ENCODE results near the gene RPL19. TPM values are rescaled to one million over a fixed set of nuclear protein-coding genes. Genes with fewer than 3 reads are reported as not detected.

RPL19 gene
- total RNA-seq, 1 donor from 2014 or later = 2,751 TPM

DNA sequence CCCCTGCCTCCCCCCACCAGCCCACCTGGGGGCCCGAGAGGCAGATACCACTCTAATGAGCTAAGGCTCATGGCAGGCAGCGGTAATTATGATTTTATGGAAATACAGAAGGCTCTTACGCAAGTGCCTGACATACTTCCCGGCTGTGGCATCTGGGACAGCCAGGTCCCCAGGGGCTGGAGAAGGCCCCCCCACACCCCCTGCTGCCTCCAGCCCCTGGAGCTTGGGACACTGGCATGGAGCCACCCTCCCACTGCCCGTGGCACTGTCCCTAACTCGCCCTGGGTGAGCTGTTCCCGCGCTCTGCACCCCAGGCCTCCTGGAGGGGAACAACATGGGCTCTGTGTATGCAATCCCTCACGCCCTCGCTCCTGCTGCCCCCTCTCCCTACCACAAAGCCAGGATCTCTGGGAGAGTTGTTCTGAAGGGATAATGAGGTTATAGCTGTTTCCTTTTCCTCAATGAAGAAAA, 31.0 kb downstream of the RPL19 start:
- Histone ChIP-seq H3K27ac (no peak overlapping the region), H3K36me3 (no peaks in the 10 kb centered on the region), H3K79me2 (ENCODE audit: low read depth) (no peaks in the 10 kb centered on the region), H2AFZ (replicated peaks) (peak overlapping the region; percentile 92), H3K9me3 (ENCODE audit: low read depth) (no peaks in the 10 kb centered on the region), H3K27me3 (peaks cover 9% of the 10 kb centered on the region), H4K20me1 (ENCODE audit: low read depth) (no peaks in the 10 kb centered on the region), H3K4me3 (no peak overlapping the region), H3K4me2 (peak overlapping the region; percentile 67), H3F3A (ENCODE audit: low read depth) (peaks cover 4% of the 10 kb centered on the region), H3K9ac (no peak overlapping the region), H3K4me1 (peaks cover 22% of the 10 kb centered on the region)
- TF ChIP-seq, protein P1, sequence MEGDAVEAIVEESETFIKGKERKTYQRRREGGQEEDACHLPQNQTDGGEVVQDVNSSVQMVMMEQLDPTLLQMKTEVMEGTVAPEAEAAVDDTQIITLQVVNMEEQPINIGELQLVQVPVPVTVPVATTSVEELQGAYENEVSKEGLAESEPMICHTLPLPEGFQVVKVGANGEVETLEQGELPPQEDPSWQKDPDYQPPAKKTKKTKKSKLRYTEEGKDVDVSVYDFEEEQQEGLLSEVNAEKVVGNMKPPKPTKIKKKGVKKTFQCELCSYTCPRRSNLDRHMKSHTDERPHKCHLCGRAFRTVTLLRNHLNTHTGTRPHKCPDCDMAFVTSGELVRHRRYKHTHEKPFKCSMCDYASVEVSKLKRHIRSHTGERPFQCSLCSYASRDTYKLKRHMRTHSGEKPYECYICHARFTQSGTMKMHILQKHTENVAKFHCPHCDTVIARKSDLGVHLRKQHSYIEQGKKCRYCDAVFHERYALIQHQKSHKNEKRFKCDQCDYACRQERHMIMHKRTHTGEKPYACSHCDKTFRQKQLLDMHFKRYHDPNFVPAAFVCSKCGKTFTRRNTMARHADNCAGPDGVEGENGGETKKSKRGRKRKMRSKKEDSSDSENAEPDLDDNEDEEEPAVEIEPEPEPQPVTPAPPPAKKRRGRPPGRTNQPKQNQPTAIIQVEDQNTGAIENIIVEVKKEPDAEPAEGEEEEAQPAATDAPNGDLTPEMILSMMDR (IDR thresholded peaks at IDR 0.05) = no peak
- H3K36me3 Mint-ChIP-seq = no peaks in the 10 kb centered on the region
- H3K27me3 Mint-ChIP-seq (ENCODE audit: insufficient read depth, low read depth) = peaks cover 6% of the 10 kb centered on the region
- H3K4me3 Mint-ChIP-seq = no peak overlapping the region
- peaks cover 32% of the 10 kb centered on the region for H3K4me1 Mint-ChIP-seq
- H3K27ac Mint-ChIP-seq = peak overlapping the region; percentile 40
- H3K9me3 Mint-ChIP-seq = no peaks in the 10 kb centered on the region
- DNase-seq (ENCODE audit: low spot score) = no peak

DNA sequence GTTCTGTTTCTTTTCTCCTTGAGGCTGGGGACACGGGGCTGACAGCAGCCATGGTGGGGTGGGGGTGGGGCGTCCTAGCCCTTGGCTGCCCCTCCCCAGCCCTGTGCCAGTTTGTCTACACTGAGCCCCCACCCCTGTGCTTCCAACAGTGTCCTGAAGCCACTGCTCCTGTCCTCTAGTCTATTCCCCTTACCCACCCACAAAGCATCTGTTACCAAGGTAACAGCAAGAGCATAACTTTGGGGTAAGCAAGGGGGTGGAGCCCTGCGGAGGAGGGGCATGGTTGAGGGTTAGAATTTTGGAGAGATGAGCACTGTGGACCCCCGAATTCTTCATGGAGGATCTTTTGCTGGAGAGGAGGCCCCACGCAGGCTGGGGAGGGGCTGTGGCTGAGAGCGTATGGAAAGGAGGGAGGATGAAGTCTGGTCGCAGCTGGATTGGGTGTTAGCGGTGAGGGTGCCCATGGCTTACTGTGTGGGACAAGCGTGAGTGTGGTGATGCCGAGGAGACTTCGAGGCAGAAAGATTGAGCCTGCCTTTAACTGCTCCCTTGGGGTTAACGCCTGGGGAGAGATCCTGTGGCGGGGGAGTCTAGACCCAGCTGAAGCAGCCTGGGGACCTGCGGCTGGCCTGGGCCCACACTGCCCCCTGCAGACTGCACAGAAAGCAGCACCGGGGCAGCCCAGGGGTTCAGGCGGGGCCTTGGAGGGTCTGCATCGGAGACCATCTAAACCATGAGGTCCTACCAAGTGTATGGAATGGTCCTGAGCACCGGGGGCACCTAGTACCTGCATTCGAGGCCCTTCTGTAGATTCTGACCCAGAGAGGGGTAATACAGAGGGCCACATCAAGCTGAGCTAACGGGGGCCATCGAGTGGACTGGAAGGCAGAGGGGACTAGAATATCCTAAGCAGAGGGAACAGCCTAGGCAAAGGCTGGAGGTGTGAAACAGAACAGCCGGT, 31.8 kb downstream of the RPL19 start:
- Mint-ChIP-seq H3K27me3 (ENCODE audit: insufficient read depth, low read depth) (peaks cover 4% of the 10 kb centered on the region), H3K4me3 (peak overlapping the region; percentile 26), H3K4me1 (peaks cover 30% of the 10 kb centered on the region), H3K36me3 (no peaks in the 10 kb centered on the region), H3K27ac (peak overlapping the region; percentile 40), H3K9me3 (no peaks in the 10 kb centered on the region)
- Histone ChIP-seq H3K9me3 (ENCODE audit: low read depth) (no peaks in the 10 kb centered on the region), H3K4me1 (peaks cover 18% of the 10 kb centered on the region), H4K20me1 (ENCODE audit: low read depth) (no peaks in the 10 kb centered on the region), H3K27ac (no peak overlapping the region), H3F3A (ENCODE audit: low read depth) (peaks cover 9% of the 10 kb centered on the region), H2AFZ (replicated peaks) (peak overlapping the region; percentile 92), H3K4me3 (peak overlapping the region; percentile 30), H3K27me3 (peaks cover 1% of the 10 kb centered on the region), H3K9ac (no peak overlapping the region), H3K36me3 (no peaks in the 10 kb centered on the region), H3K79me2 (ENCODE audit: low read depth) (no peaks in the 10 kb centered on the region), H3K4me2 (peak overlapping the region; percentile 67)
- DNase-seq (ENCODE audit: low spot score) = peak; percentile 78
- TF ChIP-seq EZH2 (IDR thresholded peaks at IDR 0.05) (no peak), EZH2phosphoT487 (IDR thresholded peaks at IDR 0.05) (no peak)
- TF ChIP-seq, protein P1 (IDR thresholded peaks at IDR 0.05) = peak; percentile 79

DNA sequence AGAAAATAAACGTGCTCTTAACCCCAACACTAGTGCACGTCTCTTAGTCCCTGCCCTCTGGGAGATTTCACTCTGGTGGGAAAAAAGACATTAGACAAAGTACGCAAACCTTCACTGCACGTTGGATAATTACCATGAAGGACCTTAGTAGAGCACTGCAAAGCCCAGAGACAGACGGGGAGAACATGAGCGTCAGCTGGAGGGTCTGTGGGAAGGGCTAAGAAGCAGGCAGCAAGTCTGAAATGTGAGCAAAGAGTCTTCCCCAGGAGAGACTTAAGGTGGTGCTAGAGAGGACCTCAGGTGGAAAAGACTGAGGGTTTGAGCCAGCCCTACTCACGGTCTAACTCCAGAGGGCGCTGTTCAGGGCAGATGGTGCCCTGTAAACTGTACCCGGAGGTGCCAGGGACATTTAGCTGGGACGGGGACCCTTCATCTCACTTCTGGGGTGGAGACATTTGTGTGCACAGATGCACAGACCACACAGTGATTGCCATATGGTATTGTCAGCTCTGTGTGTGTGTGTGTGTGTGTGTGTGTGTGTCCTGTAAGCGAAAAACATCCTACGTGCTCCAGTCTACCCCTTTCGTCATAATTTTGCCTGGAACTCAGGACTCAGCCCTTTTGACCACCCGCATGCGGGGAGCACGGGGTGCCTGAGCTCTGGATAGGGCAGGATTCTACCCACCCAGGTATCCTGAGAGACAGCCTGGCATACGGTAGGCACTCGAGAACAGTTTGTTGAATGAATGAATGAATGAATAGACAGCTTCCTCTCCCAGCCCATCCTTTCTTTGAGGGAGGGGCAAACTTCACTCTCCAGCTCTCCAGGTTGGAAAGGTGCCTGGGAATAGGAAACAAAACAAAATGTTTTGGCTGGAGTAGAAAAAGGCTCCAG, 35.7 kb downstream of the RPL19 start:
- DNase-seq (ENCODE audit: low spot score) = peak; percentile 87

More for the DNA sequence above, 35.7 kb downstream of the RPL19 start:
- H3K4me3 Mint-ChIP-seq = peak overlapping the region; percentile 77
- Histone ChIP-seq H3K36me3 (no peaks in the 10 kb centered on the region), H3K4me3 (no peak overlapping the region), H3K4me1 (peaks cover 18% of the 10 kb centered on the region), H2AFZ (replicated peaks) (peak overlapping the region; percentile 92), H3K79me2 (ENCODE audit: low read depth) (no peaks in the 10 kb centered on the region), H3K9ac (no peak overlapping the region), H3K4me2 (peak overlapping the region; percentile 47), H3F3A (ENCODE audit: low read depth) (peaks cover 9% of the 10 kb centered on the region), H3K27ac (no peak overlapping the region), H3K9me3 (ENCODE audit: low read depth) (no peaks in the 10 kb centered on the region), H4K20me1 (ENCODE audit: low read depth) (no peaks in the 10 kb centered on the region), H3K27me3 (no peaks in the 10 kb centered on the region)
- TF ChIP-seq, protein P1 (IDR thresholded peaks at IDR 0.05) = peak; percentile 96
- no peak for TF ChIP-seq EZH2 (IDR thresholded peaks at IDR 0.05)
- no peaks in the 10 kb centered on the region for H3K36me3 Mint-ChIP-seq
- H3K4me1 Mint-ChIP-seq = peaks cover 18% of the 10 kb centered on the region
- peak overlapping the region; percentile 30 for H3K27ac Mint-ChIP-seq
- no peaks in the 10 kb centered on the region for H3K9me3 Mint-ChIP-seq
- H3K27me3 Mint-ChIP-seq (ENCODE audit: insufficient read depth, low read depth) = peaks cover 13% of the 10 kb centered on the region
